GM19455 (cell line): ENCODE results near the gene MRPL11.
"Not testable (repeated sequence)": the region's sequence is repeated elsewhere in the genome, so short reads cannot be mapped to it uniquely, and the experiment has no call there.

Source experiments
- ATAC-seq: cut with Tn5 transposase; IDR thresholded peaks from one replicate; pipeline ENCODE4 v1.9.1; 2021; ENCODE audit not compliant: unreplicated experiment

The MRPL11 gene

GRCh38 chr11:66467034-66467659 is 28.5 kb upstream of the MRPL11 start:
- peak; percentile 39 for ATAC-seq

GRCh38 chr11:66466225-66467033 is 27.8 kb upstream of the MRPL11 start, which contains the start of gene PELI3:
Gene PELI3, plus strand, starts transcription at chr11:66466905. Its CDS starts 1,224 bp downstream, at chr11:66468129.
- ATAC-seq, result peak; percentile 67

DNA sequence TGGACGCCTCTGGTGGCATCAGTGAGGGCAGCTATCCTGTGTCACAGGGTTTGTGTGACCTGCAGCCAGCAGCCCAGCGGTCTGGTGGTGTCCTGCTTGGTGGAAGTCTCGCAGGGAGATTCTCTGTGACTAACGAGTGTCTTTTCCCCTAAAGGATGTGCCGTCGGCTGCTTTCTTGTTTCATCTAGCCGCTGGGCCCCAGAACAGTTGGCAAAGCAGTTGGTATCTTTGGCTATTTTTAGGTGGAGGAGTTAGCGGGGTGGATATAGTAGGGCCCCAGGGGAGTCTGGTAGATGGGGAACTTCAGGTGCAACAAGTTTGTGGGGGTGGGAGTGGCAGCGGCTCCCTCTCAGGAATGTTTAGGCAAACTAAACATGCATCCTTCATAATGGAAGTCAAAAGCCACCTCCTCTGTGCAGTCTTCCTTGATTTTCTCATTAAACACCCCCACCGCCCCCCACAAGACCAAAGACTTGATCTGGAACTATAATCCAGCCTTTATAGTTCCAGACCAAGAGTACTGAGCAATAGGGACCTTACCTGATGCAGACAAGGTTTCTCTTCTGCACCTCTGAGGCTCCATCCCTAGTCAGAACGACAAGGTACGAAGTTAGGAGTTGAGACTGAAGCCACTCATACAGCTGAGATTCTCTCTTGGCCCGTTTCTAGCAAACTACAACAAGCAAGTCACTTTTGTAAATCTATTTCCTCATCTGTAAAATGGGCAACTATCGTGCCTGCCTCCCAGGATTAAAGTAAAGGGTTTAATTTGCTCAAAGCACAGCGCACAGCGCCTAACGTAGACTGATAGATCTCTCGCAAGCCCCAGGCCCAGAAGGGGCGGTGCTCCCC is 27.0 kb upstream of the MRPL11 start:
- ATAC-seq, result no peak

DNA sequence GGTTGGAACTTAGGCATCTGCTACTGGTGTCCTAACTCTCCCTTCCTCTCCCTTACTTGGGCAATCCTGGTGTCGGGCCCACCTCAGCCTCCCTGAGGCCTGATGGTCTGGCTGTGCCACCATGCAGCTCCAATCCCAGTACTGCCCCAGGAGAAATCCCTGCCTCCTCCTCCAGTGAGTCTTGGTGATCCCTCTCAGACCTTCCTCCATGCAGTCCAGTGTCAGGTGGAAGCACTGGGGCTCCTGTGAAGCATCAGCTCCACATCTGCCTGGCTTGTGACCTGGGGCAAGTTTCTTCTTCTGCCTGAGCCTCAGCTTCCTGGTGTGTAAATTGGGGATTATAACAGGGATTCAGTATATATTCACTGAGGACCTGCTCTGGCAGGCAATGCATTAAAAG is 26.3 kb upstream of the MRPL11 start:
- ATAC-seq, result no peak

GRCh38 chr11:66464116-66464515 is 25.5 kb upstream of the MRPL11 start:
- not testable (repeated sequence) for ATAC-seq

GRCh38 chr11:66462911-66463310 is 24.3 kb upstream of the MRPL11 start:
- no peak for ATAC-seq

- ATAC-seq, result no peak
Observed at GRCh38 chr11:66462010-66462409, 23.4 kb upstream of the MRPL11 start.

DNA sequence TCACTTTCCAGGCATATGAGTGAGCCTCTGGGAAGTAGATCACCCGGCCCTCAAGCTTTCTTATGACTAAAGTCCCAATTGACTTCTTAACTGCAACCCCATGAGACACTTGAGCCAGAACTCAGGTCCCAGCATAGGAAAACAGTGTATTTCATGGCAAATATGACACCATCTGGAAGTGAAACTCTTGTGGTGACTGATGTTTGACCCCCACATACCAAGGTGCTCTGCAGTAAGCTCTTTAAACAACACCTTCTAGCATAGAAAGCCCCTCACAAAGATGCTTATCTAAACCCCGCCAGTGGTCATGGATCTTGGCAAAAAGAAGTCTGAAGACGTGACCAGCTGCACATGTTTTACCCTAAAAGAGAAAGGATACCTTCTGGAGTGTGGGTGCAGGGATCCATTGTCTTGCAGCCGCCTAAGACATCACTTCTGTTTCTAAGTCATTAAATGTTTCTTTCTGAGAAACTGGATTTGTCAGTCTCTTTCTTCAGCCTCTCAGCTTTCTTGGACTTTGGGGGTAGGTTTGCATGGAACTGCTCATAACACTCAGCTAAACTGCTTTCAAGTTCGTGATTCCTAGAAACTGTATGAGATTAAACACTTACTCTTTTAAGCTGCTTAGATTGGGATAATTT is 20.6 kb upstream of the MRPL11 start:
- no peak for ATAC-seq

DNA sequence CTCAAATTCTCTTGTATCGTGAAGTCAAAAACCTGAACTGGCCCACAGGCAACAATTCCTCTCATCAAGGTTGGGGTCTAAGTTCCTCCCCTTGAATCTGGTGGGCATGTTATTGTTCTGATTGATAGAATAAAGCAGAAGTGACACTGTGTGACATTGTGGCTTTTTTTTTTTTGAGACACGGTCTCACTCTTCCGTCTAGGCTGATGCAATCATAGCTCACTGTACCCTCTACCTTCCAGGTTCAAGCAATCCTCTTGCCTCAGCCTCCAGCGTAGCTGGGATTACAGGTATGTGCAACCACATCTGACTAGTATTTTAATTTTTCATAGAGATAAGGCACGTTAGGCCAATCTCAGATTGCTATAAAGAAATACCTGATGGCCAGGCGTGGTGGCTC is 19.2 kb upstream of the MRPL11 start:
- ATAC-seq, result no peak

- ATAC-seq, result no peak
Observed at GRCh38 chr11:66454828-66455227, 16.2 kb upstream of the MRPL11 start.

GRCh38 chr11:66454247-66454646 is 15.6 kb upstream of the MRPL11 start:
- ATAC-seq, result no peak

- ATAC-seq, result no peak
Observed at GRCh38 chr11:66451663-66452062, 13.0 kb upstream of the MRPL11 start.

- no peak for ATAC-seq
Observed at GRCh38 chr11:66450560-66450959, 11.9 kb upstream of the MRPL11 start.

DNA sequence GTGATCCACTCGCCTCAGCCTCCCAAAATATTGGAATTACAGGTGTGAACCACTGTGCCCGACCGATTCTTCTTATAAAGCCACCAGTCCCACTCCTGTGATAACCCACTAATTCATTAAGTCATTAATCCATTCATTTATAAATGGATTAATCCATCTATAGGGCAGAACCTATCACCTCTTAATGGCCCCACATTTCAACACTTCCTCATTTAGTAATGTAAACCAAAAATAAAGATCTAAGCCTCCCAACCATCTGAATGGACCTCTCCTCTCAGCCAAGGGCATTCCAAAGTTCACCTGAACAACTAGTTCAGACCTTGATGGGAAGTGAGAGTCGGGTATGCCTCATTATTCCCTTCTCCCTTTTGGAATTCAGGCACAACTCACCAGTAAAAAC is 9.9 kb upstream of the MRPL11 start:
- no peak for ATAC-seq

GRCh38 chr11:66447012-66447411 is 8.4 kb upstream of the MRPL11 start:
- no peak for ATAC-seq

DNA sequence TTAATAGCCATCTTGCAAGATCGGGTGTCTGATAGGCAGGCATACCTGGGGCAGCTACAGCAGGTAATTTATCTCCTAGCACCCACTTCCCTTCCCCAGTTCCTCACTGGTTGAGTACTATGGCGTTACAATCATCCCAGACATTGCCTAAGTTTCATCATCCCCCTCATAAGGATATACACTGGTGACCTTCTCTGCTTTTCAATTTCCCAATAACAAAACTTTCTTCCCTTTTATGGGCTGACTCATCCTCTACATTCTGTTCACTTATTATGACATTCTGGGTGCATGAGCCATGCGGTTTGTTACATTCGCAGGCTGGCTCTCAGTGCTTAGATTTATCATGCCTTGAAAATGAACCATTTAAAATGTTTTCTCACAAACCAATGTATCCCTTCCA is 5.0 kb upstream of the MRPL11 start:
- no peak for ATAC-seq

DNA sequence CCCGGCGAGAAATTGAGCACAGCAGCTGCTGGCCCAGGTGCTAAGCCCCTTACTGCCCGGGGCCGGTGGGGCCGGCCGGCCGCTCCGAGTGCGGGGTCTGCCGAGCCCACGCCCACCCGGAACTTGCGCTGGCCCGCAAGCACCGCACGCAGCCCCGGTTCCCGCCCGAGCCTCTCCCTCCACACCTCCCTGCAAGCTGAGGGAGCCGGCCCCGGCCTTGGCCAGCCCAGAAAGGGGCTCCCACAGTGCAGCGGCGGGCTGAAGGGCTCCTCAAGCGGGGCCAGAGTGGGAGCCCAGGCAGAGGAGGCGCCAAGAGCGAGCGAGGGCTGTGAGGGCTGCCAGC is 2.3 kb upstream of the MRPL11 start:
- not testable (repeated sequence) for ATAC-seq

DNA sequence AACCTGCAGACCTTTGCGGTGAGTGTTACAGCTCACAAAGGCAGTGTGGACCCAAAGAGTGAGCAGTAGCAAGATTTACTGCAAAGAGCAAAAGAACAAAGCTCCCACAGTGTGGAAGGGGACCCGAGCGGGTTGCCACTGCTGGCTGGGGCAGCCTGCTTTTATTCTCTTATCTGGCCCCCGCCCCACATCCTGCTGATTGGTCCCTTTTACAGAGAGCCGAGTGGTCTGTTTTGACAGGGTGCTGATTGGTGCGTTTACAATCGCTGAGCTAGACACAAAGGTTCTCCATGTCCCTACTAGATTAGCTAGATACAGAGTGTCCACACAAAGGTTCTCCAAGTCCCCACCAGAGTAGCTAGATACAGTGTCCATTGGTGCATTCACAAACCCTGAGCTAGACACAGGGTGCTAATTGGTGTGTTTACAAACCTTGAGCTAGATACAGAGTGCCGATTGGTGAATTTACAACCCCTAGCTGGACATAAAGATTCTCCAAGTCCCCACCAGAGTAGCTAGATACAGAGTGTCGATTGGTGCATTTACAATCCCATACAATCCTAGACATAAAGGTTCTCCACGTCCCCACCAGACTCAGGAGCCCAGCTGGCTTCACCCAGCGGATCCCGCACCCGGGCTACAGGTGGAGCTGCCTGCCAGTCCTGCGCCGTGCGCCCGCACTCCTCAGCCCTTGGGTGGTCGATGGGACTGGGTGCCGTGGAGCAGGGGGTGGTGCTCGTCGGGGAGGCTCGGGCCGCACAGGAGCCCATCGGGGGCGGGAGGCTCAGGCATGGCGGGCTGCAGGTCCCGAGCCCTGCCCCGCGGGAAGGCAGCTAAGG is 1.7 kb upstream of the MRPL11 start:
- ATAC-seq, result not testable (repeated sequence)

- ATAC-seq, result no peak
Observed at GRCh38 chr11:66437979-66438503, 607 bp downstream of the MRPL11 start.

DNA sequence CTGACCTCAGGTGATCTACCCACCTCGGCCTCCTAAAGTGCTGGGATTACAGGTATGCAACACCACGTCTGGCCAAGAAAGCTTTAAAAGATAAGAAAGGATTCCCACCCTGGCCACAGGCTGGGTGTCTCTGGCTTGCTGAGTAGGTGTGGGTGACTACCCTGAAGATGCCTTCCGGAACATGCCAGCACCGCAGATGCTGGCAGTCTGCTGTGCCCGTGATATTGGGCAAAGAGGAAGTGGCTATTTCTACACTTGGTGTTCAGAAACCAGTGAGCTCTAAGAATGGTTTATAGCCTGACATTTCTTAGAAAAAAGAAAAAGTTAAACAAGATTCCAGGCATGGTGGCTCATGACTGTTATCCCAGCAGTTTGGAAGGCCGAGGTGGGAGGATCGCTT is 6.1 kb downstream of the MRPL11 start:
- no peak for ATAC-seq
